Measurements from ENCODE around the gene SREBF1. TPM values are rescaled to one million over a fixed set of nuclear protein-coding genes. Genes with fewer than 3 reads are reported as not detected.

Gene SREBF1
- total and polyA plus RNA-seq, 2 experiments from 2014 or later, result 39.6 to 85.3 TPM

DNA sequence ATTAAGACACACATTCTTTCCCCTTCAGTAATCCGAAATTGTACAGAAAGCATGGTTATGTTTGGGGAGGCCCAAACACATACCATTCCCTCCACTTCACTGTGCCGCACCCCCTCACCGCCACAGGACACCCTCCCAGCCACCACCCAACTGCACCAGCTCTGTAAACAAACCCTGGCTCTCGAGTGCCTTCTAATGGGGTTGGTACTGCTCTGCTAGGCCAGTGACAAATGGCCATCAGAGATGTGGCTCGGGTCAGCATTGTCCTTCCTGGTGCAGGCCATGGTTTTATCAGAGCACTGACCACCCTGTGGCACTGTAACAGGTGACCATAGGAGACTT, 24.0 kb upstream of the SREBF1 start:
- Histone ChIP-seq H3K79me2 (replicated peaks; ENCODE audit: insufficient read depth) (no peaks in the 10 kb centered on the region), H2AFZ (no peak overlapping the region), H3K4me2 (0 out of 2 replicates have a peak overlapping the region, but pooled peaks have one; percentile 51), H3K4me1 (ENCODE audit: insufficient read depth) (peaks cover 4% of the 10 kb centered on the region; the same call in 1 of the 2 replicates), H3K27ac (ENCODE audit: low read depth) (no peak overlapping the region), H4K20me1 (replicated peaks; ENCODE audit: insufficient read depth) (no peaks in the 10 kb centered on the region), H3F3A (replicated peaks; ENCODE audit: low read depth) (no peaks in the 10 kb centered on the region), H3K9me2 (ENCODE audit: insufficient read depth) (no peaks in the 10 kb centered on the region), H3K4me3 (no peak overlapping the region), H3K27me3 (ENCODE audit: insufficient read depth) (no peaks in the 10 kb centered on the region), H3K36me3 (ENCODE audit: insufficient read depth) (no peaks in the 10 kb centered on the region)
- Mint-ChIP-seq H3K4me1 (peaks cover 12% of the 10 kb centered on the region), H3K9me3 (no peaks in the 10 kb centered on the region), H3K27ac (no peak overlapping the region), H3K4me3 (no peak overlapping the region), H3K27me3 (ENCODE audit: insufficient read depth, low read depth, poor library complexity) (peaks cover 7% of the 10 kb centered on the region), H3K36me3 (ENCODE audit: low read depth) (no peaks in the 10 kb centered on the region)
- peak; percentile 26 for ATAC-seq
- no peak for TF ChIP-seq JUNB (IDR thresholded peaks at IDR 0.05; ENCODE audit: unreplicated experiment)
- 0 out of 4 replicates have a peak, but pooled peaks of 1 of the 2 experiments have one; percentile 5 for TF ChIP-seq CTCF (conservative IDR thresholded peaks at IDR 0.05; ENCODE audit: low read depth in 2 of 2)
- no peak for DNase-seq (ENCODE audit: low spot score)

GRCh38 chr17:17859909-17860765, 23.4 kb upstream of the SREBF1 start:
- no peak overlapping the region for H3K27ac ChIP-seq (ENCODE audit: low read depth)
- peaks cover 4% of the 10 kb centered on the region; the same call in 1 of the 2 replicates for H3K4me1 ChIP-seq (ENCODE audit: insufficient read depth)
- no peaks in the 10 kb centered on the region for H3K9me2 ChIP-seq (ENCODE audit: insufficient read depth)
- H3F3A ChIP-seq (replicated peaks; ENCODE audit: low read depth), result no peaks in the 10 kb centered on the region
- H3K79me2 ChIP-seq (replicated peaks; ENCODE audit: insufficient read depth), result no peaks in the 10 kb centered on the region
- no peaks in the 10 kb centered on the region for H3K9me3 Mint-ChIP-seq
- peaks cover 12% of the 10 kb centered on the region for H3K4me1 Mint-ChIP-seq
- H3K36me3 ChIP-seq (ENCODE audit: insufficient read depth), result no peaks in the 10 kb centered on the region
- no peaks in the 10 kb centered on the region for H4K20me1 ChIP-seq (replicated peaks; ENCODE audit: insufficient read depth)
- H3K4me3 Mint-ChIP-seq, result no peak overlapping the region
- TF ChIP-seq ZNF331 (CRISPR knock-in tag; IDR thresholded peaks at IDR 0.05; ENCODE audit: low read depth), result no peak
- peak; percentile 94 to 98 for TF ChIP-seq CTCF (conservative IDR thresholded peaks at IDR 0.05; ENCODE audit: low read depth in 2 of 2)
- H2AFZ ChIP-seq, result no peak overlapping the region
- no peak overlapping the region for H3K4me3 ChIP-seq
- H3K27me3 ChIP-seq (ENCODE audit: insufficient read depth), result no peaks in the 10 kb centered on the region
- peaks cover 8% of the 10 kb centered on the region for H3K27me3 Mint-ChIP-seq (ENCODE audit: insufficient read depth, low read depth, poor library complexity)
- peak overlapping the region; percentile 51; the same call in 1 of the 2 replicates for H3K4me2 ChIP-seq
- H3K36me3 Mint-ChIP-seq (ENCODE audit: low read depth), result no peaks in the 10 kb centered on the region
- no peak overlapping the region for H3K27ac Mint-ChIP-seq
- peak; percentile 79 for DNase-seq (ENCODE audit: low spot score)
- peak; percentile 94 for ATAC-seq

DNA sequence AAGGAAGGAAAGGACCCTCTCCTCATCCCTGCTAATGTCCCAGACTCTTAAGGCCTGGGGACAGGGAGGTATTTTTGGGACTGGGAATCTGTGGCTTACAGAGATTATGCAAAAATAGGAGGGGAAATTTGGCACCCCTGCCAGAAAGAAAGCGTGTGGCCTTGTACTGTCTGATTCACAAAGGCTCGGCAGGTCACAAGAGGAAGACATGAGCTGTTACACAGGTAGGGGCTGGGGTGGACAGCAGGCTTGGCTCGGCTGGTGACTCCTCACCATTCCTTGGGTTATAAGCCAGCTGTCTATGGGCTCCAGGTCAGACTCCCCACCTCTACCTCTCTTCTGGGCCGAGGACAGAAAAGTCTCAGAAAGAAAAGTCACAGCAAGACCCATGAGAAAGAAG, 20.7 kb upstream of the SREBF1 start:
- Histone ChIP-seq H3K4me3 (no peak overlapping the region), H3K9me2 (ENCODE audit: insufficient read depth) (no peaks in the 10 kb centered on the region), H3K4me1 (ENCODE audit: insufficient read depth) (peaks cover 4% of the 10 kb centered on the region; the same call in 1 of the 2 replicates), H2AFZ (no peak overlapping the region), H3K36me3 (ENCODE audit: insufficient read depth) (no peaks in the 10 kb centered on the region), H3K4me2 (no peak overlapping the region), H3K27ac (ENCODE audit: low read depth) (no peak overlapping the region), H3K27me3 (ENCODE audit: insufficient read depth) (no peaks in the 10 kb centered on the region), H3F3A (replicated peaks; ENCODE audit: low read depth) (no peaks in the 10 kb centered on the region), H4K20me1 (replicated peaks; ENCODE audit: insufficient read depth) (no peaks in the 10 kb centered on the region), H3K79me2 (replicated peaks; ENCODE audit: insufficient read depth) (no peaks in the 10 kb centered on the region)
- H3K4me1 Mint-ChIP-seq, result peaks cover 12% of the 10 kb centered on the region
- DNase-seq (ENCODE audit: low spot score) (no peak), ATAC-seq (no peak)
- no peaks in the 10 kb centered on the region for H3K9me3 Mint-ChIP-seq
- H3K4me3 Mint-ChIP-seq, result no peak overlapping the region
- no peak for TF ChIP-seq POLR2AphosphoS5 (IDR thresholded peaks at IDR 0.05; ENCODE audit: low read depth)
- H3K27ac Mint-ChIP-seq, result no peak overlapping the region
- H3K36me3 Mint-ChIP-seq (ENCODE audit: low read depth), result no peaks in the 10 kb centered on the region
- peaks cover 8% of the 10 kb centered on the region for H3K27me3 Mint-ChIP-seq (ENCODE audit: insufficient read depth, low read depth, poor library complexity)
